Testis (tissue), 3 donors: ENCODE data around the gene LPAR3. TPM values are rescaled to one million over a fixed set of nuclear protein-coding genes. Genes with fewer than 3 reads are reported as not detected.

Source experiments
- DNase-seq: peaks from one replicate; pipeline ENCODE4 v3.0.0-alpha.2; 2019
- H3K27ac ChIP-seq, 2 donors: fragments of 200-600 bp; sonication (generic); one replicate each; pipeline ENCODE4 v1.5.1; 2019
- H3K27me3 ChIP-seq: fragments of 200-600 bp; sonication (generic); one replicate; pipeline ENCODE4 v1.5.1; 2019
- H3K36me3 ChIP-seq: fragments of 200-600 bp; sonication (generic); one replicate; pipeline ENCODE4 v1.5.1; 2017; ENCODE audit warnings: low read depth; ENCODE audit errors: missing control alignments
- H3K4me1 ChIP-seq: fragments of 200-600 bp; sonication (generic); one replicate; pipeline ENCODE4 v1.5.1; 2019
- H3K4me3 ChIP-seq, 2 donors: fragments of 200-600 bp; sonication (generic); one replicate each; pipeline ENCODE4 v1.5.1; 2017 to 2019
- H3K9me3 ChIP-seq: fragments of 200-600 bp; sonication (generic); one replicate; pipeline ENCODE4 v1.5.1; 2017
- POLR2A ChIP-seq: fragments of 450-650 bp; IDR thresholded peaks from one replicate; pipeline ENCODE4 v1.6.1; 2017; ENCODE audit warnings: antibody characterized with exemption, mild to moderate bottlenecking, moderate library complexity
- WGBS, 2 donors: methylation state at CpG; one replicate each; pipeline ENCODE4 v1.1.5; 2018; 5-methylcytosine and 5-hydroxymethylcytosine counted together
- intact Hi-C: fragments of 100-400 bp; cut with DNase I; formaldehyde crosslinking; loops from one replicate; pipeline ENCODE4 v1.15.1; 2023; ENCODE audit warnings: low total_unique reads
- polyA plus RNA-seq: library from polyadenylated mRNA; stranded (reverse); fragments of 350-450 nt; fragmentation: Illumina TruSeq; extraction: RNeasy Lipid Tissue Mini Kit (QIAGEN cat#74804); gene quantifications from one replicate; pipeline ENCODE4 v1.2.3, GENCODE V29; 2014; ENCODE audit warnings: low read depth, low replicate concordance; ENCODE audit not compliant: insufficient read depth
- total RNA-seq, 2 donors: library from RNA; depleted of rRNA; stranded (reverse); fragments of >200 nt; gene quantifications; one replicate each; pipeline ENCODE4 v1.2.3, GENCODE V29; 2016
- TF ChIP-seq, protein P1 (sequence below), 3 experiments: fragments of 450-650 bp in 2 of 3; fragments of 200-600 bp in 1 of 3; sonication (generic) in 1 of 3; IDR thresholded peaks; one replicate each; pipeline ENCODE4 v1.5.1; 2016 to 2019; ENCODE audit warnings: antibody characterized with exemption in 3 of 3, mild to moderate bottlenecking in 2 of 3, moderate library complexity in 1 of 3

The LPAR3 gene
- total and polyA plus RNA-seq, 3 donors from 2014 or later = 23.3 to 73.8 (median 65.9) TPM

GRCh38 chr1:84862810-84863251 lies 30.2 kb downstream of the LPAR3 start:
- H3K9me3 ChIP-seq = no peaks in the 10 kb centered on the region
- no peaks in the 10 kb centered on the region for H3K36me3 ChIP-seq
- 69 to 72% methylated on average over 5 of the region's 5 CpGs for WGBS, 2 donors
- no peak for DNase-seq
- no peak for TF ChIP-seq POLR2A
- TF ChIP-seq, protein P1, sequence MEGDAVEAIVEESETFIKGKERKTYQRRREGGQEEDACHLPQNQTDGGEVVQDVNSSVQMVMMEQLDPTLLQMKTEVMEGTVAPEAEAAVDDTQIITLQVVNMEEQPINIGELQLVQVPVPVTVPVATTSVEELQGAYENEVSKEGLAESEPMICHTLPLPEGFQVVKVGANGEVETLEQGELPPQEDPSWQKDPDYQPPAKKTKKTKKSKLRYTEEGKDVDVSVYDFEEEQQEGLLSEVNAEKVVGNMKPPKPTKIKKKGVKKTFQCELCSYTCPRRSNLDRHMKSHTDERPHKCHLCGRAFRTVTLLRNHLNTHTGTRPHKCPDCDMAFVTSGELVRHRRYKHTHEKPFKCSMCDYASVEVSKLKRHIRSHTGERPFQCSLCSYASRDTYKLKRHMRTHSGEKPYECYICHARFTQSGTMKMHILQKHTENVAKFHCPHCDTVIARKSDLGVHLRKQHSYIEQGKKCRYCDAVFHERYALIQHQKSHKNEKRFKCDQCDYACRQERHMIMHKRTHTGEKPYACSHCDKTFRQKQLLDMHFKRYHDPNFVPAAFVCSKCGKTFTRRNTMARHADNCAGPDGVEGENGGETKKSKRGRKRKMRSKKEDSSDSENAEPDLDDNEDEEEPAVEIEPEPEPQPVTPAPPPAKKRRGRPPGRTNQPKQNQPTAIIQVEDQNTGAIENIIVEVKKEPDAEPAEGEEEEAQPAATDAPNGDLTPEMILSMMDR (IDR thresholded peaks at IDR 0.05) = no peak
- intact Hi-C loops = no loop called here
- H3K4me3 ChIP-seq = no peak overlapping the region
- H3K4me1 ChIP-seq = no peaks in the 10 kb centered on the region
- no peak overlapping the region for H3K27ac ChIP-seq
- no peaks in the 10 kb centered on the region for H3K27me3 ChIP-seq

DNA sequence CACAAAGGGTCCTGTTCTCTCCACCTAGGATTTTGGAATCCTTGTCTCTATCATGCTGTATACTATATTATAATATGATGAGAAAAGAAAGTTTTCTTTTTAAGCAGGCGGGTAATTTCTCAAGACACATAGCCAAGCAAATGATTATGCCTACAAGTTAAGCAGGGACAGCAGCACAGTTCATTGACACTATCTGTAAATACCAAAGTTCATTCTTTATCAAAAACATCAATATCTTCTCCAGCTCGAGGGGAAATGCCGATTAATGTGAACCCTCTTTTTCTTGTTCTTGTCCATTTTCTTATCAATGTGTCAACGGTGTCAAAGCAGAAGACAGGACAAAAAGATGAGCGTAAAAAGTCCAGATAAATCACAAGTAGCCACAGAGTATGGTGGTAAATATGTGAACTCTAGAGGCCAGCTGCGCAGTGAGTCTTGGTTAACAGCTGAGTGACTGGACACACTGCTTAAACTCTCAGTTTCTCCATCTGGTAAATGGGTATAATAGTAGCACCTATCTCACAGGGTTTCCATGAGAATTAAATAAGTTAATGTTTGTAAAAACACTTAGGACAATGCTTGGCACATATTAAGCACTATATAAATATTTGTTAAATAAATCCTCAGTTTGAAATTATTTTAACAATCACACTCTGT lies 30.9 kb downstream of the LPAR3 start:
- Histone ChIP-seq H3K27me3 (no peaks in the 10 kb centered on the region), H3K4me1 (no peaks in the 10 kb centered on the region), H3K9me3 (no peaks in the 10 kb centered on the region), H3K27ac (no peak overlapping the region), H3K4me3 (no peak overlapping the region), H3K36me3 (no peaks in the 10 kb centered on the region)
- TF ChIP-seq POLR2A = no peak
- TF ChIP-seq, protein P1 (IDR thresholded peaks at IDR 0.05) = no peak
- intact Hi-C loops = no loop called here
- DNase-seq = no peak
- 59 to 68% methylated on average over 6 of the region's 6 CpGs for WGBS, 2 donors

DNA sequence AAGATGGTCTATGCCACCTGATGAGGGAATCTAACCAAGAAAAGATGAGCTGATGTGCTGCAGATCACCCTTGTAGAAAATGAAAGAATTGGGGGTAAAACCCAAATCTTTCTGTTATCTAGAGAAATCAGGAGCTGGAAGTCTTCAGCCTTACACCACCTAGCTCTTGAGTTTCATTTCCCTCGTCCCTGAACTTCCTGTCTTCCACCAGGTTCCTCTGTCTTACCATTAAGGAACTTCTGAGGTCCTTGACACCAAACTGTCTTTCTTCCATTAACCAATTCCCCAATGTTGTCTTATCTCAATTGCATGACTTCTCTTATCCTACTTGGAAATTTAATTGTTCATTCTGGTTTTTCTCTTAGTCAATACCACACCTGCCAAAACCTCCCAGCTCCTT lies 31.5 kb downstream of the LPAR3 start:
- 39 to 50% methylated on average over 1 of the region's 1 CpG for WGBS, 2 donors
- no peak for DNase-seq

GRCh38 chr1:84859866-84860265 lies 33.1 kb downstream of the LPAR3 start:
- H3K27me3 ChIP-seq = no peaks in the 10 kb centered on the region
- DNase-seq = no peak
- no peak for TF ChIP-seq POLR2A
- TF ChIP-seq, protein P1 (IDR thresholded peaks at IDR 0.05) = no peak
- intact Hi-C loops = no loop called here
- no peak overlapping the region for H3K4me3 ChIP-seq
- peaks cover 3% of the 10 kb centered on the region for H3K4me1 ChIP-seq
- 73 to 77% methylated on average over 4 of the region's 4 CpGs for WGBS, 2 donors
- H3K9me3 ChIP-seq = no peaks in the 10 kb centered on the region
- H3K36me3 ChIP-seq = no peaks in the 10 kb centered on the region
- H3K27ac ChIP-seq = no peak overlapping the region

More for the DNA sequence above, 31.5 kb downstream of the LPAR3 start:
- H3K9me3 ChIP-seq = no peaks in the 10 kb centered on the region
- no peaks in the 10 kb centered on the region for H3K27me3 ChIP-seq
- intact Hi-C loops = no loop called here
- H3K4me1 ChIP-seq = no peaks in the 10 kb centered on the region
- no peaks in the 10 kb centered on the region for H3K36me3 ChIP-seq
- no peak overlapping the region for H3K27ac ChIP-seq
- no peak for TF ChIP-seq POLR2A
- TF ChIP-seq, protein P1 (IDR thresholded peaks at IDR 0.05) = no peak
- H3K4me3 ChIP-seq = no peak overlapping the region

DNA sequence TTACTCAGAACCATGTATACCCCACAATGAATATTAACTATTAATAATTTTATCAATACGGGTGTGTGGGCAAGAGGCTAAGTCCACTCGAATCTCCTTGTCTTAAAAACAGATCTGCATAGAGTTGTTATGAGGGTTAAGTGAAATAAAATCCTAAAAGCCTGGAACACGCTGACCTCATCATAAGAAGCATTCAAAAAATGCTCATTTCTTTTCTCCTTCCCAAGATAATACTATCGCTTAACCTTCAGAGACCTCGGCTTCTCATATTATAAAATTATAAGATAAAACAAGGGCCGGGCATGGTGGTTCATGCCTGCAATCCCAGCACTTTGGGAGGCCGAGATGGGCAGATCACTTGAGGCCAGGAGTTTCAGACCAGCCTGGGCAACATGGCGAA lies 35.1 kb downstream of the LPAR3 start:
- Histone ChIP-seq H3K27ac (peak overlapping the region in 1 of 2 donors; percentile 26), H3K9me3 (no peaks in the 10 kb centered on the region), H3K27me3 (no peaks in the 10 kb centered on the region), H3K36me3 (no peaks in the 10 kb centered on the region), H3K4me3 (no peak overlapping the region), H3K4me1 (peaks cover 4% of the 10 kb centered on the region)
- TF ChIP-seq, protein P1 (IDR thresholded peaks at IDR 0.05) = no peak
- no peak for TF ChIP-seq POLR2A
- 65 to 79% methylated on average over 8 of the region's 8 CpGs for WGBS, 2 donors
- intact Hi-C loops = no loop called here
- DNase-seq = no peak
